Measurements from ENCODE around the gene STAT4.
"Not testable (repeated sequence)": the region's sequence is repeated elsewhere in the genome, so short reads cannot be mapped to it uniquely, and the experiment has no call there.

Gene STAT4

DNA sequence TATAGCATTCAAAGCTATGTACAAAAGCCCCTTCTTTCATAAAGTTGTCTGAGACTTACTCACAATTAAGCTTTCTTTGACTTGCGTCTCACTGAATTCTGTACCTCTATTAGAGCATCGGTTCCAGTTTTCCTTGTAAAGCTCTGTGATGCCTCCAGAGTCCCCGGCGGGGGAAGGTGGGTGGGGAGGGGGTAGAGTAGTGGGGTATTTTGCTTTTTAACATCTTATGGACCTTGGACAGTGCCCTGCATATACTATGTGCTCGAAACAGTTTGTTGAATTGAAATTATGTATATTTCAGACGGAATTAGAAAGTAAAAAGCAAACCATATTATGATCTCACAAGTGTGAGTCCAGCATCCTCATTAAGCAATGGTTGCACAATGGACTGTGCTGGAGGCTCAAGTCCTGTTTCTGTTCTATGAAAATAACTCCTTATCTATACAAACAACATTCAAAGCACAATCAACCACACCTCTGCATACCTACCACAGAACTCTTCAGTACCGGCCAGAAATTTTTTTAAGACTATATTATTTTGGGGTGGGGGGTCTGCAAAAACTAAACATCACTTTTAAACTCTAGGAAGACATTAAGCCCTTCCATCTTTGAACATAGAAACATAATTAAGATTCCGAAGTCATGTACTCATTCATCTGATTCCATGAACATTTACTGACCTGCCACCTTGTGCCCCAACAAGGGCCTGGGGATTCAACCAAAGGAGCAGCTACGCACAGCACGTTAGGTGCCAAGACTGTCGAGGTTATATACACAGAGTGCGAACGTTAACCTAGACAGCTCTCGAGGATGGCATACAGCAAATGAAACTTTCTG lies 137.7 kb downstream of the STAT4 start:
- DNase-seq, result peak; percentile 15

DNA sequence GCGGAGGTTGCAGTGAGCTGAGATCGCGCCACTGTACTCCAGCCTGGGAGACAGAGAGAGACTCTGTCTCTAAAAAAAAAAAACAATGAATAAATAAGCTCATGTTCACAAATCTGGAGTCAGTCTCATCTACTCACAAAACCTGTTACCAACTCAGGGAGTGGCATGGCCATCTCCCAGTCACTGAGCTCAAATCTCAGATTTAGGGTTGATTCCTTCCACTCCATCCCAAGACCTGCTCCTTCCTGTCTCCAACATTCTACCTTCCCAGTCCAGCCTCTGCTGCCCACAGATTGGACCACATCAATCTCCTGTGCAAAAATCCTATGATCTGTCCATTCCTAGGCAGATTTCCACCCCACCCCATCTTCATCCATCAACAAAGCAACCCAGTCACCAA lies 138.4 kb downstream of the STAT4 start:
- DNase-seq, result no peak

DNA sequence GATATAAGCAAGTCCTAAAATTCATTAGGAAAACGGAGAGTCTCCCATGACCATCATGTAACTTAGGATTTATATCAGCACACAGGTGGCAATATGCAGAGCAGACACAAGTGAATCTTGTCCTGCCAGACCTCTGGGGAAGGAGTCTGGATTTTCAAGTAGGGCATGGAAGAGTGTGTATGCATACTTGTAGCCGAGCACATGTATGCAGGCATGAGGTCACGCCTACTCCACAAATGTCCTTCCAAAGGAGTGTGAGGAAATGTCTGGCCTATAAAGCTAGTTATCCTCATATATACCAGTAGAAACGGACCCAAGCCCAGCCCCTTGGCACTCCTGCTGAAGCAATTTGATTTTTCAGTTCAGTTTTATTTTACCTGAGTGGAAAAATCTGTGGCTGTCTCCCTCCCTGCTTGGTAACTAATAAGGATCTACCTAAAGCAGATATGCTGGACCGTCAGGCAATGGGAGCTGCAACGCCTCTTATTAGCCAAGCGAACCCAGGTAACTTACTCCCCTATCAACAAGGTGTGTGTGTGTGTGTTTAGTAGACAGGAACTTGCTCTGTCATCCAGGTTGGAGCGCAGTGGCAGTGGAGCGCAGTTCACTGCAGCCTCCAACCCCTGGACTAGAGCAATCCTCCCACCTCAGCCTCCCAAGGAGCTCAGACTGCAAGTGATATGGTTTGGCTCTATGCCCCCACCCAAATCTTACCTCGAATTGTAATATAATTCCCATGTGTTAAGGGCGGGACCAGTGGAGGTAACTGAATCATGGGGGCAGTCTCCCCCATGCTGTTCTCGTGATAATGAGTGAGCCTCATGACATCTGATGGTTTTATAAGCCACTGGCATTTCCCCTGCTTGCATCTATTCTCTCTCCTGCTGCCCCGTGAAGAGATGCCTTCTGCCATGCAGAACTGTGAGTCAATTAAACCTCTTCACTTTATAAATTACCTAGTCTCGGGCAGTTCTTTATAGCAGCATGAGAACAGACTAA lies 139.6 kb downstream of the STAT4 start:
- no peak for DNase-seq

DNA sequence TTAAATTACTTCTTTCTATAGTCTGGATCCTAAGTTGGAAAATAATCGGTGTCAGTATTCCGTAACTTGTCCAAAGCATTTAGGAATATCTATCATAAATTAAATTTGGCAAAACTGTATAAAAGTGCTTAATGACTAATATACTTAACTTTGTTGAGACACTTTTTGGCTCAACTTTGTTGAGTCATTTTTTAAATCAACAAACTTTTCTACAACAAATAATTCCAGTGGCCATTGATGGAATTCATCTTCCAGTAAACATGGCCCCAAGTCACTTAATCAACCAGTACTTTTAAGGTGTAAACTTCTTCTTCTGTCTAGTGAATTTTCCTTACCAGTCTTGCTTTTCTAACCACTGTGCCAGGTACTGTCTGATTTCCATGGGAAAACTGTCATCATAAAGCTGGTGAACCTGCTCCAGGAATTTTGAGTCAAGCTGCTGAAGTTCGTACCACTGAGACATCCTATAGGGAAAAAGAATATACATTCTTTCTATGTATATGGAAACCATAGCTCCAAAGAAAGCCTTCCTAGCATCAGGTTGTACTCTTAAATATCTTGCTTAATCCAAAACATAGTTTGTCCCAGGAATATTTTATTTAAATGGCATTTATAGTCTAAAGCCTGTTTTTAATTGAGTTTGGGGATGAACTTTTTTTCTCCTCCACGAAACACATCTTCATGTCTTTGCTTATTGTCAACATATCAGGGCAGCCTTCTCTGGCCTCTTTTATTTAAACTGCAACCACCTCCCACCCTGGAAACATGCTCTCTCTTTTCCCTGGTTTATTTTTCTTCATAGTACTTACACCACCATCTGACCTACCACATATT lies 141.0 kb downstream of the STAT4 start:
- DNase-seq, result peak; percentile 65

DNA sequence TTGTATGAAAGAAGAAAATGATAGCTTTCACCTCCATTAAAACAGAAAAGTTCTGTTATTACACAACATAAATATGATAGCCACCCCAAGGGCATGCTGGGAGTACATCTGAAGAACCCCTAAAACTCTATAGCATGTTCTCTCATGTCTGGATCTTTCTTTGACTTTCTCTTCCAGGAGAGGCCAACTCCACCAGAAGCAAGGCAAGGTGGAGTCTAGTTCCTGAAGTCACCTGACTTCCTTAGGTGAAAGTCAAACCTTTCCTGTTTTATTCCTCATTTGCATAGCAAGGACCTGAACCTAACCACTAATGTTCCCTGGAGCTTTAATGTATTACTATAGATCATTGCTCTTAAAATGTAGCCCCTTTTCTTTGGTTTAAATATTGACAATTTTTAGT lies 142.5 kb downstream of the STAT4 start:
- no peak for DNase-seq

DNA sequence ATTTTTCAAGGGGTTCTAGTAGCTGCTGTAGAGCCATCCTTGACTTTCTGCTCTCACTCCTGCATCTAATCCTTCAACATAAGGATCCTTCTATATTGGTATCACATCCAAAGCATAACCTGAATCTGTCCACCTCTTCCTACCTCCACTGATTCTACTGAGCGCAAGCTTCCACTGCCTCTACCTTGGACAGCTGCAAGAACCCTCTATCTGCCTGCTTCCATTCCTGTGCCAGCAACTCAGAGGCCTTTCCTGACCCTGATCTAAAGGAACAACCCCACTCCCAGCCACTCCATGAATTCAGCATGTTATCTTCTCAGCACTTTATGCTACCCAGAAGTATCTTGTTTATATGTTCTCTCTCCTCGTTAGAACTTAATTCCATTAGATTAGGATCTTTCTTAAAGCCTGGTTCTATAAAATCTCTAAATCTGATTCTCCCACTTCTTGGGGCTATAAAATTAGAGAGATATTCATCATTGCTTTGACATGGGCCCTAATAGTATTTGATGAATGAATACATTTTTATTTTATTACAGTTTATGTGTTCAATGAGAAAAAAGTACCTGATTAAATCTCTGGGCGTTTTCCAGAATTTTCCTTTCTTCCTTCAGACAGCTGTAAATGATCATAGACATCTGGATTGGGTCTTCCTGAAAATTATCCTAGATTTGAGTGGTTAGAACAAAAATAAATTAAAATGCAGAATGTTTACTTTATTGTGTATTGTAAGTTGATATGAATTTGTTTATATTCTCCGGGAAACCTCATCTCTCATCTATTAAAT lies 143.6 kb downstream of the STAT4 start:
- no peak for DNase-seq

DNA sequence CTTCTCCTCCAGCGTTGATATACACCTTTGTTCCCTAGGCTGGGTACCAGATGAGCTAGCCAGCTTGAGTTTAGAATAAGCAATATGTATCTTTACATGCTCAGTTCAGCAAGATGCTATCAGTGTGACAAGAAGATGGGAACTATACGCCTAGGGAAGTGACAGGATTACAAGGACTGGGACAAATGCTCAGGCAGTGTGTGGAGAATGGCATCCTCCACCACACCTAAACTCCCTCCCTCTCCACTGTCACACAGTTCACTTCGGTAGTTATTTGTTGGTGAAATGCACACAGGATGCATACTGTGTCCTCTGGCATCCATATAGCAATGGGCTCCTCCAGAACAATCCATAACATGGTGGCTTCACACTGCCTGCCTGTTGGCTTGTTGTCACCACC lies 144.5 kb downstream of the STAT4 start:
- no peak for DNase-seq

DNA sequence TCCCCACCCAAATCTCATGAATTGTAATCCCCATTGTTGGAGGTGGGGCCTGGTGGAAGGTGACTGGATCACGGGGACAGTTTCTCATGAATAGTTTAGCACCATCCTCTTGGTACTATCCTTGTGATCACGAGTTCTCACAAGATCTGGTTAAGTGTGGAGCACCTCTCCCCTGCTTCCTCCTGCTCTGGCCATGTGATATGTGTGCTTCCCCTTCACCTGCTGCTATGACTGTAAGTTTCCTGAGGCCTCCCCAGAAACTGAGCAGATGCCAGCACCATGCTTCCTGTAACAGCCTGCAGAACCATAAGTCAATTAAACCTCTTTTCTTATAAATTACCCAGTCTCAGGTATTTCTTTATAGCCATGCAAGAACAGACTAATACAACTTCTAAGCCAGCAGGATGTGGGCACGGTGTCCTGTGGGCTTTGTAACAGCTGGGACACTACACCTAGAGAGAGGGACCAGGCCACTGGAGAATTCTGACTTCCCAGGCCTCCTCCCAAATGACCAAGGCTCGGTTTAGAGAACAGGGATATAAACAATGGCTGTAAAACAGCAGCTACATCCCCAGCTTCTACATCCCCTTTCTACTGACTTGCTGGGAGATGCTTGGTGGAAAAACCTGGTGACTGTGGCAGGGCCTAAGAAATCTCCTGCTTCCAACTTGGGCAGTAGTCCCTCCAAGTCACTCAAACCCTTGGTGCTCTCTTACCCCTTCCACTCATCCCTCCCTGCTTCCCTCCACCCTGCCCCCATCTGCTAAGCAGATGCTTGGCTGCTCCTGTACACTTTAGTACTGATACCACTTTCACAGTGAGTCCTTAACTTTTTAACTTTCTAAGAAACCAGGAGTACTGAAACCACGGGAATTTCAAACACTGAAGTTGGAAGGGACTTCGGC lies 147.1 kb downstream of the STAT4 start:
- no peak for DNase-seq

DNA sequence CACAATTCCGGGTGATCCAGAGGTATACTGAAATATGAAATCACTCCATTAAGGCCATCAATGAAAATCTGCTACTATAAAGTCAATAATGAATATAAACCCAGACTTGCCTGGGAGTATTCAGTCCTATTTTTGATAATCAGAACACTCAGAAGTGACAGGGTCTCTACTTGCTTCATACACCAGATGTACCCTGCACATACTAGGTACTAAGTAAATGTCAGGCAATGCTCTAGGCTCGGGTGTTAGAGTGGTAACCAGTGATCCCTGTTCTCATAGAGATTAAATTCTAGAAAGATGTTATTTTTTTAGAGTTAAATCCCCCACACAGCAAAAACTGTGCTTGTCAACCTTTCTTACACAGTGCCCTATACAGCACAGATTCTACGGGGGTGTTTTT lies 149.2 kb downstream of the STAT4 start:
- no peak for DNase-seq

DNA sequence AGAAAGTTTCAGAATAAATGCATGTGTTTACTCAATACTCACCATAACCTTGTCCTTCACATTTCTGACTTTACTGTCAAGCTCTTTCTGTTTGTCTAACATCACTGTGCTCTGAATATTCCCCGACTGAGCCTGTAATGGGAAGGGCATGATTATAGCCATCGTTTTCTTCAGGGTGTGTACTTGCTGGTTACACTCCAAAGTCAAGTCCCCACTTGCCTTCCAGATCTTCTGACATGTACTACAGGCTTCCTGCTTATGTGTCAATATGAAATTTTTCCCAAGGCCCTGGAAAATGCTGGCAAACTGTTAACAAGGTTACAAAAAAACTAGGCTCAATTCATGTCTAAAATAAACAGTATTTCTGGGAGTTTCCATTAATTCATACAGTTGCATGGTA lies 149.8 kb downstream of the STAT4 start:
- DNase-seq, result no peak

DNA sequence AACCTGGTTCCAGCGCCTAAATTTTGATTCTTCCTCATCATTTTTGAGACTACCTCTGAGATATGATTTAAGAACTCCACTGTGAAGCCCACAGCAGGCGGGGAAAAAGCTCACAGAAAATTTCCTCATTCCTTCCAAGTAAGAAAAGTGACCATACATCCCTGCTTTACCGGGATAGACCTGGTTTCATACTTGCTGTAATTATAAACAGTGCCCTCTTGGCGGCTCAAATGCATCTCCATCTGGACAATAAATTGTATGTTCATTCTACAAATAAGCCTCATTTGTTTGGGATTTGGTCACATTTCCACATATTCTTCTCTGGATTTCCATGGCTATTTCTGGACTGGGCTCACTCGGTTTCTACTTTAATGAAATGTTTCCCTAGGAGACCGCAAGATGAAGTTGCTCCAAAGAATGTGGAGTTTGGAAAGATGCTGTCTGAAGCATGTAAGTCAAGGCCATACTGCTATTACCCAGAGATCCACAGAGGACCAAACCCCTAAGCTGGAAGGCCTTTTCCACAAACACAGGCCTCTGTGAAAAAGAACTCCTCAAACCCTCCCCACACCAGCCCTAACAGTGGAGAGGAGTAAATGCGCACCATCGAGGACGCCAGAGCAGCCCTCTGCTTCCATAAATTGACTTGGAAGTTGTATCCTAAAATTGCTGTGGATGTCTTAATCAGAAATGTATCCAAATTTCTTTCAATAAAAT lies 150.7 kb downstream of the STAT4 start:
- DNase-seq, result no peak

DNA sequence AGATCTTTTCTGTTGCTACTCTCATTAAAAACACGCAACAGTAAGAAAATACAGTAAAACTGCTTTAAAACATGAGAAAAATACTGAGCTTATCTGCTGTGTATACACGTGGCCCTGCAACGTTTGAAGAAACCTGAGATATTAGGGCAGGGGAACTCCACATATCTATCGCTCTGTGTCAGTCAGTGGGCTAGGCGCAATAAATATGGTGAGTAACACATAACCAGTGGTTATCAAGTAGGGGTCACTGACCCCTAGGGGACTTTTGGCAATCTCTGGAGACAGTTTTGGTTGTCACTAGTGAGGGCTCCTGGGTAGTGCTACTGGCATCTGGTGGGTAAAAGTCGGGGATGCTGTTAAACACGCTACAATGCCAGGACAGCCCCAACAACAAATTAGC lies 151.7 kb downstream of the STAT4 start:
- DNase-seq, result no peak

DNA sequence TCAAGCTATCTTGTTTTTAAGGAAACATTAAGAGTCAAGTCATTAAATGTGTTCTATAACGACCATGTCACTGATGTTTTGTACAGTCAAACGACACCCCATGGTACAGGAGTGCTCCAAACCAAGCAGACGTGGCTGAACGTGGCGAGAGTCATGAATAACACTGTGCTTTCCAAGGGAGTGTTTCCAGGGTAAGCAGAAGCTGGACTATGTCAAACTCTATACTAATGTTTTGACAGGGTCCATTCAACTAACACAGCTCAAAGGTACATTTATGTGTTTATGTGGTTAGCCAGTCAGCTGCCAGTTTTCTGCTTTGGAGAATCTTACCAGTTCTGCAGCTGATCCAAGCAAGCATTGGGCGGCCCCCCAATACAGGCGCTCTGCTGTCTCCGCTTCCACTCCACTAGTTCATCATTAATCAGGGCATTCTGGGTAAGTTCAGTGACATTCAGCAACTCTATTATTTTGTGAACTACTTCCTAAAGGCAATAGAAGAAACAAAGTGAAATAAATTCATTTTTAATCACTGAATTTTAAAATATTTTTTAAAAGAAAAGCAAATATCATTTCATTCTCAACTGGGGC lies 153.2 kb downstream of the STAT4 start:
- no peak for DNase-seq

DNA sequence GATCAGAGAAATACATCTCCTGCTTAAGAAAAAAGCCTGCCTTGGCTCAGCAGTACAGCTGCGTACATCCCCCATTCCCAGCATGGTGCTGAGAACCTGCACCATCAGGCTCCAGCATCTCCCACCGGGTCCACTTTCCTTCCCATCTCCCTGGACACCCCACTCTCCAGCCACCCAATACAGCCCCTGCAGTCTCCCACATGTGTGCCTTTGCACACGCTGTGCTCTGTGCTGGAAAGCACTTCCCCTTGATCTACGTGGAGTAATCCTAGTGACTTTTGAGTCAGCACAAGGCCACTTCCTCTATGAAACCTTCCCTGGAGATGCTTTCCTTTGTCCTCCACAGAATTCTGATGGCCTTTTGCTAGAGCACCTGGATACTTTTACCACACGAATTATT lies 153.8 kb downstream of the STAT4 start:
- DNase-seq, result no peak

DNA sequence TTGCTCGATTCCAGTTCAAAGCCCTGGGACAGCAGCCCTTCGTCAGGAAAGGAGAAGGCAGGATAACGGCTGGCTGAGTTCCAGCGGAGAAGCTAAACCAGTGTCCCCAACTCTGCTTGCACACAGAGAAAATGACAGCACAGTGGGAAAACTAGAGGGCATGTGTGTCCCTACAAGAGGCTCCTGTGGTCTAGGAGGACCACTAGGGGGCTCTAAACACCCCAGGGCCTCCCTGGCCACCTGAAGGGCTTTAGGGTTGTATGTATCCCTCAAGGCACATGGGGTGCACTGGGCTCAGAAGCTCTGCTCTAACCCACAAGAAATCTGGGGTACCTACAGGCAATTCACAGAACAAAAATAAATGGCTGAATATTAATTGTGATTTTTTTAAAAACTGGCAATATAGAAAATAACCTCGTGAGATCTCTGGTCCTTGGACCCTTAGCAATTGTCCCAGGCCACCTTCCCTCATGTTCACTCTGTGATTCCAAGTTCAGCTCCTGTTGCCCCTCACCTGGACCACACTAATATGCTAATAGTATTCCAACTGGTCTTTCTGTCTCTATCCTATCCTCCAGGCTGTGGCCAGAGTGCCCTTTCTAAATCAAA lies 154.4 kb downstream of the STAT4 start:
- peak; percentile 52 for DNase-seq

DNA sequence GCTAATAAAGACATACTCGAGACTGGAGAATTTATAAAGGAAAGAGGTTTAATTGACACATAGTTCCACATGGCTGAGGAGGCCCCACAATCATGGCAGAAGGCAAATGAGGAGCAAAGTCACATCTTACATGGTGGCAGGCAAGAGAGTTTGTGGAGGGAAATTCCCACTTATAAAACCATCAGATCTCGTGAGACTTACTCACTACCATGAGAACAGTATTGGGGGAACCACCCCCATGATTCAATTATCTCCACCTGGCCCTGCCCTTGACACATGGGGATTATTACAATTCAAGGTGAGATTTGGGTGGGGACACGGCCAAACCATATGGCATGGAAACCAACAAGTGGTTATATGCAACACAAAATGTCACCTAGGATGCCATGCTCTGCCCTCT lies 155.5 kb downstream of the STAT4 start:
- not testable (repeated sequence) for DNase-seq

DNA sequence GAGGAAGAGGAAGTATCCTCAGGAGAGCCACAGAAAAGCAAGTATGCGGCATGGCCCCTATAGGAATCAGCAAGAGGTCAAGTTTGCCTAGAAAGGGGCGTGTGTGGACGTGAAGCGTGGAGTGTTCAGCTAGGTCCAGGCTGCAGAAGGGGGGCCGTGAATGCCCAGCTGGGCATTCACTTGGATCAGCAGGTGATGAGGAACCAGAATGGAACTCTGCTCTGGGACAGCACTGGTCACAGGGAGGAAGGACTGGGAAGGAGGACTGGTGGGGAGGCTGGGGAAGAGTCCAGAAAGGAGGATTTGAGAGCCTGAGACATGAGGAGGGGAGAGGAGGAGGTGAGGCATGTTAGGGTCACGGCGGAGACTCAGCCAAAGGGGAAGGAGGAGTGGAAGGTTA lies 156.6 kb downstream of the STAT4 start:
- DNase-seq, result no peak

DNA sequence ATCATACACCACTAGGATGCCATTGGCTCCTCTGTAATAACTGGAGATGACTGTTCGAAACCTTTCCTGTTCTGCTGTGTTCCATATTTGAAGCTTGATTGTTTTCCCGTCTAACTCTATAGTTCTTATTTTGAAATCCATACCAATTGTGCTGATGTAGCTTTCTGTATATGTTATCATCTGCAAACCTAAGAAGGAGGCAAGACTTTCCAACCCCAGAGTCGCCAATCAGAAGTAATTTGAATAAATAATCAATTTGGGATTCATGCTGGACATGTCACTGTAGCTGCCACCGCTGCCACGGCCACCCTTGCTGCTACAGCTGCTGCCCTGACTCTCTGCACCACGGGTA lies 157.5 kb downstream of the STAT4 start:
- no peak for DNase-seq

DNA sequence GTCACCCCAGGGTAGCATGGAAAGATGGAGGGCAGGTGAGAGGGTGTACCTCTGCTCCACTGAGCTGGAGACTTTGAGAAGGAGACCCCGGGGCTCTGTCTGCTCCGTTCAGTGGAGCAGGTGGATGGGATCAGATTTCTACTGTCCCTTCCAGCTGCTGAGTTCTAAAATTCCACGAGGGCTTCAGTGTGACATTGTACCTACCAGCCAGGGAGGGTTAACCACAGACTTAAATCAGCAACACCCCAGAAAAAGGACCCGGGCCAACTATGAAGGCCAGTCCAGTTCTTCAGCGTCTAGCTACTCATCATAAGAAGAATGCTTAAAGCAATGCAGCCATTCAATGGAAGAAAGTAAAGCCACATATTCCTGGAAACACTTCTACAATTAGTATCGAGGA lies 160.7 kb downstream of the STAT4 start:
- DNase-seq, result no peak

DNA sequence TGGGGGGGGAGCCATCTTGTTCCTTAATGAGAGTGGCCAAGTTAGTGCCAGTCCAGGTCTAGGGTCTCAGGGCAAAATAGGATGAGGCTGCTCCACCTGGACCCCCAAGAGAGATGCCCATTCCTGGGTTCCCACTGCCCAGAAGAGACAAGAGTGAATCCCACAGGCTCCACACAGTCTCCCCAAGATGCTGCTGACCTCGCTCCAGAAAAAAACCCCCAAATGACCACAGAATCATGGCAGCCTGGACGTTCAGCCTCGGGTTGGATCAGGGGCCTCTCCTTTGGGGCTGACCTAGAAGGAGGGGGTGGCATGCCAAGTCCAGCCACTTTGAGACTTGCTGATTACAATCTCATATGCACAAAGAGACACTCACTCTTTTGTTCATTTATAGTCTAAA lies 161.9 kb downstream of the STAT4 start:
- DNase-seq, result no peak

Measured in HCEC 1CT (cell line).